Body of pancreas (tissue), 4 donors: ENCODE data around the gene KLHL22.

Experiments used
- POLR2A ChIP-seq, 3 donors: fragments of 450-650 bp; IDR thresholded peaks; one replicate each; pipeline ENCODE4 v1.6.1; 2016; ENCODE audit warnings: antibody characterized with exemption in 3 of 3, mild to moderate bottlenecking in 2 of 3
- TF ChIP-seq, protein P1 (sequence below), 7 experiments: fragments of 450-650 bp in 4 of 7; fragments of 200-600 bp in 3 of 7; sonication (generic) in 3 of 7; IDR thresholded peaks; one replicate each; pipeline ENCODE4 v1.5.1; 2016 to 2019; ENCODE audit warnings: antibody characterized with exemption in 7 of 7

DNA sequence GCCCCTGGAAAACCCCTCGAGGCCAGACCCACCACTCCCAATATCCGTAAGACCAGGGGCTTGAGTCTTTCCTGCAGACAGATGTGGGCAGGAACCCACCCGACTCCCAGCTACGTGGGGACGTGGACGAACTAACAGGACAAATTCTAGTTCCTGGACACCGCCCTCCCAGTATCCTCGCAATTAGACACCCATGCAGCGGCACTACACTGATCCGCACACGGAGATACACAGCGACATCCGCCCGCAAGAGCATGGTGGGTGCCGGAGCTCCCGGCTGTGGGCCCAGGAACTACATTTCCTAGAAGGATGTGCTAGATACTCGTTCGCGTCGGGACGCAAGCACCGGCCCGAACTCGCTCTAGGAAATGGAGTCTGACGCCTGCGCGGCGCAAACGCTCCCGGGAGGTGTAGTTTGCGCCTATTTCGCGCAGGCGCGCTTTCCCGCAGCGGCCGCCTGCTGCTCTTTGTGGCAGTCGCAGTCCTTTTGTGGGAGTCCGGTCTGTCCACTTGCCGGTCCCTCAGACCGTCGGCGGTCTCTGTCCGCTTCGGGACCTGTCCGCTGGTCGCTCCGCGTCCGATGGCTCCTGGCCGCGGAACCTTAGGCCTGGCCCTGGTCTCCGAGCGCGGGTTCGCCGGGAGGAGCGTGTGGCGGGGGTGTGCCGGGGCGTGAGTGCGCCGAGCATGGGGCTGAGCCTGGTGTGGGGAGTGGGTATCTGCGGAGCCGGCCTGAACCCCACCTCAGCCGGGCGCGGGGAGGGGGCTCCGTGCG, 101.7 kb downstream of the KLHL22 start, which contains the start of gene ZNF74:
- TF ChIP-seq, protein P1, sequence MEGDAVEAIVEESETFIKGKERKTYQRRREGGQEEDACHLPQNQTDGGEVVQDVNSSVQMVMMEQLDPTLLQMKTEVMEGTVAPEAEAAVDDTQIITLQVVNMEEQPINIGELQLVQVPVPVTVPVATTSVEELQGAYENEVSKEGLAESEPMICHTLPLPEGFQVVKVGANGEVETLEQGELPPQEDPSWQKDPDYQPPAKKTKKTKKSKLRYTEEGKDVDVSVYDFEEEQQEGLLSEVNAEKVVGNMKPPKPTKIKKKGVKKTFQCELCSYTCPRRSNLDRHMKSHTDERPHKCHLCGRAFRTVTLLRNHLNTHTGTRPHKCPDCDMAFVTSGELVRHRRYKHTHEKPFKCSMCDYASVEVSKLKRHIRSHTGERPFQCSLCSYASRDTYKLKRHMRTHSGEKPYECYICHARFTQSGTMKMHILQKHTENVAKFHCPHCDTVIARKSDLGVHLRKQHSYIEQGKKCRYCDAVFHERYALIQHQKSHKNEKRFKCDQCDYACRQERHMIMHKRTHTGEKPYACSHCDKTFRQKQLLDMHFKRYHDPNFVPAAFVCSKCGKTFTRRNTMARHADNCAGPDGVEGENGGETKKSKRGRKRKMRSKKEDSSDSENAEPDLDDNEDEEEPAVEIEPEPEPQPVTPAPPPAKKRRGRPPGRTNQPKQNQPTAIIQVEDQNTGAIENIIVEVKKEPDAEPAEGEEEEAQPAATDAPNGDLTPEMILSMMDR (IDR thresholded peaks at IDR 0.05): peak in 3 of 7 experiments; percentile 20 to 27 (median 24)
- peak; percentile 76 to 94 (median 84) for TF ChIP-seq POLR2A (IDR thresholded peaks at IDR 0.05)
